Stimulated activated CD8-positive, alpha-beta memory T cell treated with anti-CD3 and anti-CD28 coated beads, Interleukin-7, amount 100 ng/mL, for 48 hours (primary cell): ENCODE results near the gene TGFA.

ENCODE experiments used
- DNase-seq, 2 donors: peaks; one replicate each; pipeline ENCODE4 v3.0.0-alpha.2; 2020; ENCODE audit warnings: low read depth in 1 of 2; ENCODE audit errors: extremely low read depth in 1 of 2

The TGFA gene

GRCh38 chr2:70501215-70501614 is 52.4 kb downstream of the TGFA start:
- DNase-seq, result no peak

DNA sequence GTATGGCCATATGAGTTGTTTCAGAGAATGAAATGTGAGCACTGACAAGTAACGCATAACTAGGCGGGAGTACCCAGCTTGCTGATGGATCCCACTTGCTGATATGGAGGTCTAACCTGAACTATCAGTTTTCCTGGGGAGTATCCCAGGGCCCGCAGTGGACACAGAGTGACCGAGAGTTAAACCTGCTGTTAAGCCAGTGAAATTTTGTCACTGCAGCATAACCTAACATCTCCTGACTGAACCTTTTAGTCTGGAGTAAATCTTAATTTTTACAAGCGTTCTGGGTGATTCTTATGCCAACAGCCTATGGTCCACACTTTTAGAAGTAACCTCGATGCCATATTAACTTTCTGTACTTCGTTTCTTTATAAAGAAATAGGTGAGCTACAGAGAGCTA is 54.4 kb downstream of the TGFA start:
- DNase-seq, result no peak

DNA sequence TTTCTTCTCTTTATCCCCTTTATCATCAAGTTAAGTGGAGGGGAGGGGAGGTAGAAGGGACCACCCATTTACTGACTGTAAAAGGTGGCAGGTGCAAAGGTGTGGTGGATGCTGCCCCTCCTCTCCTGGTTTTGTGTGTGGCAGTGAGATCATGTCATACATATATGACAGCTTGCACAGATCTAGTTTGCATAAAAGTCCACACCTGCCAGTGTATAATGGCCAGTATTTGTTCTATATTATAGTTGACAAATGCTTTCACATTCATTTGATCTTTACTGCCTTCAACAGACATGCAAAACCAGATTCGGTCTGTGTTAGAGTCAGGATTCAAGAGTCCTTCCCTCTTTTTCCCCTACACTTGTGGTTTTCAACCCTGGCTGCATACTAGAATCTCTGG is 55.1 kb downstream of the TGFA start:
- no peak for DNase-seq

DNA sequence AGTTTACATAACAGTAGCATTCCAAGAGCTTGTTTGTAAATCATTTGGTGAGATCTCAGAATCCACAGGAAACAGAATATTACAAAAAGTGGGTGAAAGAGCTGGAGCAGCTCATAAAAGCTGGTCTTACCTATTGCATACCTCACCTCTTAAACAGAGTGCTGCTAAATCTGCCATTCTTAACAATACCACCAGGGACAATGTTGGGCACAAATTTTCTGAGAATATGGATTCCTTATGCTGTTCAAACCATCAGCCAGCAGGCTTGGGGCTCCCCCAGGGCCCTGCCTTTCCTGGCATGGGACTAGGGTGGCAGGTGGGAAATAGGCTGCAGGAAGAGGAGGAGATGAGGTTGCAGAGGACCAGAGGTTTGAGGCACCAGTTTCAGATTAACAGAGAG is 55.6 kb downstream of the TGFA start:
- no peak for DNase-seq

DNA sequence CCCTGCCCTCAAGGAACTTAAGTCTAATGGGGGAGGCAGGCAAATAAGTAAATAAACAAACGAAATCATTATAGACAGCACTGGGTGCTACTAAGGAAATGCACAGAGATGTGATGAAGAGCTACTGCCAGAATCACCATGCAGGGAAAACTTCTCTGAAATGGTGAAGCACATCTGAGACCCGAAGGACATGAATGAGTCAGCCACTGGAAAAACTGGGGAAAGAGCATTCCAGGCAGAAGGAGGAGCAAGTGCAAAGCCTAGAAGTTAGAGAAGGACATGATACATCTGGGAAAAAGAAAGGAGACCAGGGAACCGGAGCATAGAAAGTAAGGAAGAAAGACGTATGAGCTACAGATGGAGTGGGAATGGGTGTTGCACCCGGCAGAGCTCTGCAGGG is 56.8 kb downstream of the TGFA start:
- DNase-seq, result no peak

- no peak for DNase-seq
Observed at GRCh38 chr2:70494293-70494886, 59.2 kb downstream of the TGFA start.

DNA sequence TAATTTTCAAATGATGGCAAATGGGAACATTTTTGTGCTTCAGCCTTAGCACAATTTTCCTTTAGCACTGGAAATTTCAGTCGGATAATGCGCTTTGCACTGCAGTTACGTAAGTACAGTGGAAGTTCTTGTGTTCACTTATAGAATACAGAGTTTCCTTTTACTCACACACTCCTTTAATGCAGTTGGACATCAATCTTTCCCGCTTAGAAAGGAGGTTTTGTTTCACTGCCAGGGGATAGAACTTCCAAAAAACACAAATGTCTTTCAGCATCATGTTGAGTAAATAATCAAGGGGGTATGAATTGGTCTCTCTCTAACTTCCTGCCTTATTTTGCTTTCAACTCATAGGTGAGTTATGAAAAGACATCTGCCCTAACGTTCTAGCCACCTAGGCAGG is 63.2 kb downstream of the TGFA start:
- no peak for DNase-seq

GRCh38 chr2:70489165-70489564 is 64.5 kb downstream of the TGFA start:
- no peak for DNase-seq

DNA sequence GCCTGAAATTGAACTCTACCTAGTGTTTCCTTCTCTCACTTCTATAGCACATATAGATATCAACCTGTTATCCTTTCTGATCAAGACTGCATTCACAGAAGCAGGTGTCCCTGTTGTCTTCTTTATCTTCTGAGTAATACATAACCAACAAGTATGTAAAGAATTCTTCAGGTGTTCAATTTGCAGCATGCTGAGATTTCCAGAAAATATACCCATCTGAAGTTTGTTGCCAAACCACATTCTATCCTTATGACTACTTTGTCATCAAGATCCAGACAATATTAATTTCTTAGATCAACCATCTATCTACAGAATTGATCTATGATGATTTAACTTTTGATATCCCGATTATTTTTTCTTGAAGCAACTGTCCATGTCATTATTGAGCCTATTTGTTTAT is 69.5 kb downstream of the TGFA start:
- no peak for DNase-seq

DNA sequence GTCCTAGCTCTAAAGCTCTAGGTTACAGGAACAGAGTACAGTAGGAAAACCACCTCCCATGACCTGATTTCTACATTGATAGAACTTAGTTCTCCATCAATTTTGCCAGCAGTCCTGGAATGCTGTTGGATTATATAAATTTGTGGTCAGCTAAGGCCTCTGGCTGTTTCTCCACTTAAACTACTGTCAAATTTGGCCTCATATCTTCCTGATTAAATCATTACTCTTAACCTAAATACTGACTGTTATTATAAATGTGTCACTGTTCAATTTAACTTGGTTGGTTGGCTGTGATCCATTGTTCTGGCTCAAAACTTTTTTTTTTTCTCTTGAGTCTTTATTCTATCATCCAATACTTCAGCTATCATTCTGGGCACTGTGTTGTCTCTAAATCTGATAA is 71.2 kb downstream of the TGFA start:
- DNase-seq, result no peak

- DNase-seq, result no peak
Observed at GRCh38 chr2:70480468-70480867, 73.2 kb downstream of the TGFA start.

DNA sequence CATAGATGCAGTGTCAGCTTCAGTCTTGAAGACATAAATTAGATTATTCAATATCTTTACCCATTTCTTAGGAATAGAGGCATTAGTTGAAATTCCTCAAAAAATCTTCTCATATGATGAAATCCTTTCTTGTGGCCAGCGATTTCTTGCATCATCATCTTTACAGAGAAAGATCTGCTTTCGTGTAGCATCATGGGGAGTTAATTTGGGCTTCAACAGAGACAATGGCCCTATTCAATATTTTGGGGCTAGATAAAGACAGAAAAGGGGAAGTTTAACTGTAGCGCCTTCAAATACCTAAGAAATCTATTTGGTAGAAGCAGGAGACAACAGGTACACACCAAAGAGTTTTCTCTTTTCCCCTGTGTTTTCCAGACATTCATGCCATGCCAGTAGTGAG is 73.8 kb downstream of the TGFA start:
- DNase-seq, result no peak

GRCh38 chr2:70477441-70477844 is 76.2 kb downstream of the TGFA start:
- DNase-seq, result no peak

GRCh38 chr2:70475266-70475665 is 78.4 kb downstream of the TGFA start:
- no peak for DNase-seq

DNA sequence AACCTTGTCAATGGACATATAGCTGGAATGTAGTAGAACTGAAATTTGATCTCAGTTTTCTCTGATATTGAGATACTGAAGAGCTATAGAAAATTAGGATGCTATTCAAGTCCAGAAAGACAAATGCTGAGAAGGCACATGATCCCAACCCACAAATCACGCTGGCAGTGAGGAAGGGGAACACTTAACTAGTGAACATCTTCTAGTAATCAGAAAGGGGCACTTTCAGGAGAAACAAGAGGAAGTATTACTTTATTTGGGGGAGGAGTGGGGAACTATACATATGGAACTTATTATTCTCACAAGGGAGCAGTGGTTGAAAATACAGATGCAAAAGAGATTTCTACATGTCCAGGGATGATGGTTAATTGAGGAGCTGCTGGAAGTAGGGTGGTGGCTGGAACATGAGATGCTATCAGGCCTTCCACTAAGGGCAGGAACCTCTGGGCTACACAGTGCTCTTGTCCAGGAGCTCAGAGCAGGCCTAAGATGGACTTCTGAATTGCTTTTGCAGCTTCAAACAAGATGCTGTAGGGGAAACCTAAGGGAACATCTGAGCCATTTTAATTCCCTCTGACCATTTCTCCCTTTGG is 79.3 kb downstream of the TGFA start:
- no peak for DNase-seq

DNA sequence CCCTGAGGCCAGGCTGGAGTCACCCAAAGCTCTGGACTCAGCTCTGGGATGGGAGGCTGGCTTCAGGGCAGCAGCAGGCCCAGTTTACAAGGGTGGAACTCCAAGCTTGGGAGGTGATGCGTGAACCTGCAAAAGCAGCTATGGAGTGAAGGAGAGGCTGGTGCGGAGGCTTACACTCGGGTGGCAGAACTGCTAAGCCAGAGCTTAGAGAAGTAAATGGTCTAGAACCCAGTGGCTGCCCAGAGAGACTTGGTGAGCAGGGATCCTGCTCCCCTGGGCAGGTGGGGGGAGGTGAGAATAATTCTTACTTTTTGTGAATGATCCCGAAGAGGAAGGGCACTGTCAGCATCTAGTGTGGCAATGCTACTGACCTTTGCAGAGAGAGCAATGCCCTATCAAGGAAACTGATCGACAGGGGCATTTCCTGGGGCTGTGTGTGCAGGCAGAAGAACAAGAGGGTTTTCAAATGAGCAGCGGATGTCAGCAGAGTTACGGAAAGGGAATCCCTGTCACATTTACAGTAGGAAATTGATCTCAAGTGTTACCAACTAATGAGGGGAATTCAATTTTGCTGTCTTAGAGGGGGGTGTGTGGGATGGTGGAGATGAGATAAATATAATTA is 80.4 kb downstream of the TGFA start:
- DNase-seq, result no peak

DNA sequence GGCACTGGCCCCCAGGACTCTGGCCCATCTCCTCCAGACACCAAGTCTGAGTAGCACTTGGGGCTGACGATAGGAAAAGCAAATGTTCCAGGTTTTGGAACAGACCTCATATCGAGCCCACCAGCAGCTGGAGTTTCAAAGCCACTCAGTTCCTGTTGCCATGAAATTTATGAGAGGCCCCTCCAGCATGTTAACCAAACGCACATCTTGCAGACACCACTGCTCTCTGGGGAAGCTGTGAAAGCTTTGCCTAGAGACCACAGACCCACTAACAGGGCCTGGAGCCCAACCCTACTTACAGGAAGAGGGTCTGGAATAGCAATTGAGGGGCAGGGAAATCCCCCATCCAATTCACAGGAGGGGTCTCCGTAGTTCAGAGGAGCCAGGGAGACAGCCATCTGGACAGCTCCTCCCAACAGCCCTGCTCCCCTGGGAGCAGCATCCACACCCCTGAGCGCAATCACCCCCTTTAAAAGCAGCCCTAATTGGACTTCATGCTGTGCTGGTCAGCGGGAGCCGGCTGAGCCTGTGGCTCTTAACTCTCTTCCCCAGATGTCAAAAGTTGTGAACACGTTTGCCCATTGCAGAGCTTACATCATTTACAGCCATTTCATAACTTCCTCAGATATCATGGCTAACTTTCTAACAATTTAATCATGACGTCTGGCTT is 81.3 kb downstream of the TGFA start:
- DNase-seq, result no peak

DNA sequence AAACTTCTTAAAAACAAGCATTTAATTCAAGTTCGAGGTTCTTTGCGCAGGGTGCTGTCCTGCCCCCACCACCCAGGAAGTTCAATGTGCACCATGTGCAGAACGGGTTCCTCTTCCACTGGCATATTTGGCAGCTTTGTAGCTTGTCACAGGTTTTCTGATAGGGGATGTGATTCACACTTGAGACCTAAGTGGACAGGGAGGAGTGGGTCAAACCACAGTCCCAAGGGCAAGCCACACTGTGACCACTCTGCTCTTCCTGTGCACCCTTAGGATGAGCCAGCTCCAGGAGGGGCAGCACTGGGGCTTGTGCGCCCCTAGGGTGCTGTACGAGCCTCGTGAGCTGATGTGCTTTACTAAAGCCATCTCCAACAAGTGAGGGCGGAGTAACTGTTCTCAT is 82.5 kb downstream of the TGFA start:
- DNase-seq, result no peak

- no peak for DNase-seq
Observed at GRCh38 chr2:70469961-70470360, 83.7 kb downstream of the TGFA start.

DNA sequence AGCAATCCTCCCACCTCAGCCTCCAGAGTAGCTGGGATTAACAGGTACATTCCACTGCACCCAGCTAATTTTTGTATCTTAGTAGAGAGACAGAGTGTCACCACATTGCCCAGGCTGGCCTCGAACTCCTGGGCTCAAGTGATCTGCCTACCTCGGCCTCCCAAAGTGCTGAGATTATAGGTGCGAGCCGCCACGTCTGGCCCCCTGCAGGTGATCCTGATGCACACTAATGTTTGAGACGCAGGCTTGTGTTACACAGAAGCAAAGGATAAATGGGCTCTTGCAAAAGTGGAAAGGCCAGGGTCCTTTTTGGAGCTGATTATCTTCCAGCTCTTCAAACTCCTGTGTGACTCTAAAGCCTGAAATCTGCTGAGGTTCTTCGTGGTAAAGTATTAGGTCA is 84.2 kb downstream of the TGFA start:
- DNase-seq, result no peak

DNA sequence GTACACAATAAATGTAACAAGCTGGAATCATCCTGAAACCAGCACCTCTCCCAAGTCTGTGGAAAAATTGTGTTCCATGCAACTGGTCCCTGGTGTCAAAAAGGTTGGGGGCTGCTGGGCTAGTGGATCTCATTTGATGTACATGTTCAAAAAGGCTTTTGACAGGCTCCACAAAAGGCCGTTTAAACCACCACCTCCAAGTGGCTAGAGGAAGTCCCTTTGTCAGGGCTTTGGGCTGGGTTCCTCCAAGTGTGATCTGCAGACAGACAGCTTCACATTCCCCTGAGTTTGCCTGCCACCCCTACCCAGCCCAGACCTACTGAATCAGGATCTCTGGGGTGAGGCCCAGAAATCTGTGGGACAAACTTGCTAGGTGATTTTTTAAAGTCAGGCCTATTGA is 84.7 kb downstream of the TGFA start:
- no peak for DNase-seq
